Upper lobe of left lung (tissue), 6 donors: ENCODE data around the gene NHS. TPM values are rescaled to one million over a fixed set of nuclear protein-coding genes. Genes with fewer than 3 reads are reported as not detected.

ENCODE experiments used
- ATAC-seq, 2 donors: fragments of 200-7000 bp; cut with Tn5 transposase; one replicate each; pipeline ENCODE4 v1.9.1; 2022; ENCODE audit warnings: mild to moderate bottlenecking in 2 of 2, moderate library complexity in 2 of 2; ENCODE audit not compliant: low FRiP score in 2 of 2
- DNase-seq, 2 donors: peaks; one replicate each; pipeline ENCODE4 v3.0.0-alpha.2; 2019 to 2020
- H3K27ac ChIP-seq, 4 donors: fragments of 200-600 bp; sonication (generic); one replicate each; pipeline ENCODE4 v1.5.1; 2016 to 2019
- H3K27me3 ChIP-seq, 4 donors: fragments of 200-600 bp; sonication (generic); one replicate each; pipeline ENCODE4 v1.5.1; 2017 to 2019
- H3K36me3 ChIP-seq, 4 donors: fragments of 200-600 bp; sonication (generic); one replicate each; pipeline ENCODE4 v1.5.1; 2016 to 2019
- H3K4me1 ChIP-seq, 4 donors: fragments of 200-600 bp; sonication (generic); one replicate each; pipeline ENCODE4 v1.5.1; 2018 to 2019
- H3K4me3 ChIP-seq, 4 donors: fragments of 200-600 bp; sonication (generic); one replicate each; pipeline ENCODE4 v1.5.1; 2017 to 2019; ENCODE audit warnings: mild to moderate bottlenecking in 2 of 4, moderate library complexity in 1 of 4
- H3K9me3 ChIP-seq, 4 donors: fragments of 200-600 bp; sonication (generic); one replicate each; pipeline ENCODE4 v1.5.1; 2018 to 2019
- EP300 ChIP-seq, 4 donors: sonication (generic); formaldehyde crosslinking; IDR thresholded peaks; one replicate each; pipeline ENCODE4 v1.5.1; 2017; ENCODE audit warnings: antibody characterized with exemption in 4 of 4, control low read depth in 2 of 4
- POLR2A ChIP-seq, 4 donors: fragments of 450-650 bp; IDR thresholded peaks; one replicate each; pipeline ENCODE4 v1.5.1; 2016 to 2017; ENCODE audit warnings: antibody characterized with exemption in 4 of 4, mild to moderate bottlenecking in 2 of 4
- POLR2AphosphoS5 ChIP-seq, 2 donors: sonication (generic); formaldehyde crosslinking; IDR thresholded peaks; one replicate each; pipeline ENCODE4 v1.5.1; 2017; ENCODE audit warnings: antibody characterized with exemption in 2 of 2
- WGBS, 2 donors: methylation state at CpG; one replicate each; pipeline ENCODE4 v1.1.5; 2017 to 2018; 5-methylcytosine and 5-hydroxymethylcytosine counted together
- total RNA-seq, 6 donors: library from RNA; depleted of rRNA in 4 of 6; stranded (reverse); fragments of >200 nt in 4 of 6; gene quantifications; one replicate each; pipeline versions ENCODE4 v1.1.0 to v1.2.1, GENCODE V29; 2016 to 2021
- TF ChIP-seq, protein P1 (sequence below), 6 experiments: fragments of 450-650 bp in 4 of 6; fragments of 200-600 bp in 2 of 6; sonication (generic) in 2 of 6; IDR thresholded peaks; one replicate each; pipeline ENCODE4 v1.5.1; 2016 to 2019; ENCODE audit warnings: antibody characterized with exemption in 6 of 6
- donor health status: DM: no; HTN: no; CAD: no; lungs with moderate emphysema.
- donor health status: DM: no; HTN: yes; CAD: no; lungs with severe emphysema.

Gene NHS
- total RNA-seq, 6 donors from 2014 or later = 0.46 to 6.3 (median 2.4) TPM

DNA sequence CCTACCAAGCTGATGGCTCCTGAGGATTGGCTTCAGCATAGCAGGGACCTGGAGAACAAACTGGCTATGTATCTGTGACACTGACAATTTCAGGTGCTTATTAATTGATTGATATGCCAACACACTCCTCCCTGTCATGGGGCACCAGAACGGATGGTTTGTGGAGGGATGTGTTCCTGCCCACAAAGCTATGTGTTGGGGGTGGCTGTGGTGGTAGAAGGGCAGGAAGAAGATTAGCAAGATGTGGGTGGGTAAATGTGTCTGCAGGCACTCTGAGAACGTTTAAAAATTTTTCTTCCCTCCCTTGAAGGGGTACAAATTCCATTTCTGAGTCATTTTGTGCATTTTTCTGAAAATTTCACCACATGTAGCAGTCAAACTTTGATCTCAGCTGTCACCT, 307.3 kb downstream of the NHS start:
- H3K36me3 ChIP-seq = no peaks in the 10 kb centered on the region
- no peaks in the 10 kb centered on the region for H3K27me3 ChIP-seq
- H3K27ac ChIP-seq = no peak overlapping the region
- WGBS, 2 donors = 33 to 54% methylated on average over 2 of the region's 2 CpGs
- no peak overlapping the region for H3K4me3 ChIP-seq
- H3K9me3 ChIP-seq = no peaks in the 10 kb centered on the region
- no peak for DNase-seq
- TF ChIP-seq POLR2A (IDR thresholded peaks at IDR 0.05) = no peak
- TF ChIP-seq POLR2AphosphoS5 (IDR thresholded peaks at IDR 0.05) = no peak
- TF ChIP-seq, protein P1, sequence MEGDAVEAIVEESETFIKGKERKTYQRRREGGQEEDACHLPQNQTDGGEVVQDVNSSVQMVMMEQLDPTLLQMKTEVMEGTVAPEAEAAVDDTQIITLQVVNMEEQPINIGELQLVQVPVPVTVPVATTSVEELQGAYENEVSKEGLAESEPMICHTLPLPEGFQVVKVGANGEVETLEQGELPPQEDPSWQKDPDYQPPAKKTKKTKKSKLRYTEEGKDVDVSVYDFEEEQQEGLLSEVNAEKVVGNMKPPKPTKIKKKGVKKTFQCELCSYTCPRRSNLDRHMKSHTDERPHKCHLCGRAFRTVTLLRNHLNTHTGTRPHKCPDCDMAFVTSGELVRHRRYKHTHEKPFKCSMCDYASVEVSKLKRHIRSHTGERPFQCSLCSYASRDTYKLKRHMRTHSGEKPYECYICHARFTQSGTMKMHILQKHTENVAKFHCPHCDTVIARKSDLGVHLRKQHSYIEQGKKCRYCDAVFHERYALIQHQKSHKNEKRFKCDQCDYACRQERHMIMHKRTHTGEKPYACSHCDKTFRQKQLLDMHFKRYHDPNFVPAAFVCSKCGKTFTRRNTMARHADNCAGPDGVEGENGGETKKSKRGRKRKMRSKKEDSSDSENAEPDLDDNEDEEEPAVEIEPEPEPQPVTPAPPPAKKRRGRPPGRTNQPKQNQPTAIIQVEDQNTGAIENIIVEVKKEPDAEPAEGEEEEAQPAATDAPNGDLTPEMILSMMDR (IDR thresholded peaks at IDR 0.05) = no peak
- TF ChIP-seq EP300 (IDR thresholded peaks at IDR 0.05) = no peak
- ATAC-seq = no peak
- H3K4me1 ChIP-seq = peaks cover 0 to 5% (median 0%) of the 10 kb centered on the region in 4 donors

DNA sequence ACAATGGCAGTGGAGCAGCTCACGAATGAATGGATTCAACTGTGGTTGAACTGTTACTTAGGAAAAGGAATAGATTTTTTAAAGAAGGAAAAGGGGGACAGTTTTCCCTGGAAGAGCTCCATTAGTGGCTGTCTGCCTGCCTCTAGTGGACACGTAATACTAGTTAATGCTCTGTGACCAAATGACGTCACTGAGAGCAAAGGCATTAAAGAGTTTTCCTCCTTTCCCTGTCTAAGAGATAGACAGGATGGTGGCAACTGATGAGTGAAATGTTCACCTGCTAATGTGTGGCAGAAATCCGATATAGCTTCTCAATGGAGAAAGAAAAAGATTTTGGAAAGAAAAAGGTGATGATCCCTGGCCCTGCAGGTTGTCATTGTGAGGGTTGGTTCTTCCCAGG, 310.0 kb downstream of the NHS start:
- no peak overlapping the region for H3K4me3 ChIP-seq
- 76 to 96% methylated on average over 4 of the region's 4 CpGs for WGBS, 2 donors
- peaks cover 0 to 5% (median 0%) of the 10 kb centered on the region in 4 donors for H3K4me1 ChIP-seq
- TF ChIP-seq POLR2A (IDR thresholded peaks at IDR 0.05) = no peak
- H3K27me3 ChIP-seq = no peaks in the 10 kb centered on the region
- no peak for ATAC-seq
- H3K9me3 ChIP-seq = no peaks in the 10 kb centered on the region
- no peak for DNase-seq
- H3K36me3 ChIP-seq = no peaks in the 10 kb centered on the region
- no peak overlapping the region for H3K27ac ChIP-seq

DNA sequence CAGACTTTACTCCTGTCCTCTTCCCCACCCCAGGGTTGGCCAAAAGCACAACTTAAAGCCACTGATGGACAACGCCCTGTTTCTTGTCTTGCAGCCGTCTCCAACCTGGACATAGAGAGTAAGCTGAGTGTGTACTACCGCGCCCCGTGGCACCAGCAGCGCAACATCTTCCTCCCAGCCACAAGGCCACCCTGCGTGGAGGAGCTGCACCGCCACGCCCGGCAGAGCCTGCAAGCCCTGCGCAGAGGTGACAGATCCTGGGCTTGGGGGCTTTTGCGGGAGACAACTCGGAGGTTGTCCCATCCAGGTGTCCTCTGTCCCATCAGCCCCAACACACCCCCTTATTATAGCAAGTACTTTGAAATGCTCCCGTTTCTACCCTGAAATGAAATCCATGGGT, 312.6 kb downstream of the NHS start:
- Histone ChIP-seq H3K27me3 (no peaks in the 10 kb centered on the region), H3K36me3 (no peaks in the 10 kb centered on the region), H3K9me3 (no peaks in the 10 kb centered on the region), H3K27ac (no peak overlapping the region), H3K4me1 (no peaks in the 10 kb centered on the region), H3K4me3 (no peak overlapping the region)
- no peak for ATAC-seq
- 86 to 95% methylated on average over 11 to 14 of the region's 14 CpGs for WGBS, 2 donors
- peak in 1 of 2 donors; percentile 27 for DNase-seq
- TF ChIP-seq POLR2A (IDR thresholded peaks at IDR 0.05) (no peak), POLR2AphosphoS5 (IDR thresholded peaks at IDR 0.05) (no peak)

DNA sequence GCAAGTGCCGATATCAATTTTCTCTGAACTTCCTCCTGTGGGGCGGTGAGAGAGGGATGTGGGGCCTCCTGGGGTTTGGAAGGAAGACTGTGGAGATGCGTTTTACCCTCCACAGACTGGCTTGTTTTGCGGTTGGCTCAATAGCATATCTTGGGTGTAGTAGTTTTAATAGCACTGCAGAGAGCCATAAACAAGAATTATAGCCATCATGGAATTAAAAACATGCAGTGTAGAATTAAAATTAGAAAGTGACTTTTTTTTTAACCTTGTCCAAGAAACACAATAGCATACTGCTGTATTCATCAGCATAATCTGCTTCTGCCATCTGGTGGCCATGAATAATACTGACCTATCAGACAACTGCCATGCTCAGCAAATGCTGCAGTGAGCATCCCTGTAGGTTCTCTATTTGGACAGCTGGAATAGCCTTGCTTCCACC, 315.0 kb downstream of the NHS start:
- Histone ChIP-seq H3K4me3 (no peak overlapping the region), H3K36me3 (no peaks in the 10 kb centered on the region), H3K27me3 (no peaks in the 10 kb centered on the region), H3K27ac (no peak overlapping the region), H3K9me3 (no peaks in the 10 kb centered on the region), H3K4me1 (no peaks in the 10 kb centered on the region)
- 28 to 49% methylated on average over 4 of the region's 4 CpGs for WGBS, 2 donors
- DNase-seq = peak in 1 of 2 donors; percentile 33
- ATAC-seq = peak in 1 of 2 donors; percentile 81
- TF ChIP-seq EP300 (IDR thresholded peaks at IDR 0.05) = no peak
- TF ChIP-seq, protein P1 (IDR thresholded peaks at IDR 0.05) = peak; percentile 39 to 64 (median 53)

DNA sequence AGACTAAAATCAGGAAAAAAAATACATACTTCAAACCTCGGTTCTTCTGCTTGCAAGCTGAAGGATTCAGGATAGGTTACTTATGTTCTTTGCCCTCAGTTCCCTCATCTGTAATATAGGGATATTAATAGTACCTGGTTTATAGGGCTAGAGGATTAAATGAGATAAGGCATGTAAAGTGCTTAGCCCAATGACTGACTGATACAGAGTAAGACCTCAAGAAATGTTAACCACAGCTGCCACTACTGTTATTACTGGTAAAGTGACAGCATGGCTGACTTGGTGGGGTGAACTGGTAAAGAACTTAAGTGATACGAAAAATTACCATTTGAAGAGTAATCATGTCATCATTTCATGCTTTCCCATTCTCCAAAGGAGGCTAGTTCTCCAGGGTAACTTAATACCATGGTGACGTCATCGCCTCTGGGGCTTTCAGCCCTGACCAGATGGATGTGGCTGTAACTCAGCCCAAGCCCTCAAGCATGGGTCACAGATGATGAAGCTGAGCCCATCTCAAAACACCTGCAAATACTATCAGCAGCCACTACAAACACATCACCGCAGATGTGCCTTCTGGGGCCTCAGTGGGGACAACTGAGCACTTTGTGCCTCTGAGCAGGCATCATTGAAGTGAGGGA, 317.8 kb downstream of the NHS start:
- DNase-seq (no peak), ATAC-seq (no peak)
- Histone ChIP-seq H3K4me1 (no peaks in the 10 kb centered on the region), H3K36me3 (no peaks in the 10 kb centered on the region), H3K27me3 (no peaks in the 10 kb centered on the region), H3K27ac (no peak overlapping the region), H3K4me3 (no peak overlapping the region), H3K9me3 (no peaks in the 10 kb centered on the region)
- 71 to 97% methylated on average over 2 to 5 of the region's 5 CpGs for WGBS, 2 donors
- TF ChIP-seq POLR2A (IDR thresholded peaks at IDR 0.05) = no peak
- TF ChIP-seq POLR2AphosphoS5 (IDR thresholded peaks at IDR 0.05) = no peak
- TF ChIP-seq EP300 (IDR thresholded peaks at IDR 0.05) = no peak
- TF ChIP-seq, protein P1 (IDR thresholded peaks at IDR 0.05) = no peak

DNA sequence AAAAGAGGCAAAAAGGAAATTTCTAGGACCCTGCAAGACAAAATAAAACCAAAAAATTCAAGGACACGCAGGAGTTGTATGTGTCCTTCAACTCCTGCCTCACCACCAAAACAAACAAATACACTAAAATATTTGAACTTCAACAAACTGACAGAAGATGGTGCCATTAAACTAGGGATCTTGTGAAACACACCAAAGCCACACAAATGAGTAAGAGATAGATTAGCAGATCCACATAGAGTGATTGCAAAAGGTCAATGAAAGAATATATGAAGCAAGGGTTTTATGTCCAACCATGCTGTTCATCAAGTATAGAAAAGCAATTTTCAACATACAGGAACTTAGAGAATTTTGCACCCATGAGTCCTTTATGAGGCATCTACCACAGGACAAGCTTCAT, 322.2 kb downstream of the NHS start:
- ATAC-seq (no peak), DNase-seq (no peak)
- TF ChIP-seq EP300 (IDR thresholded peaks at IDR 0.05) = no peak
- no peak for TF ChIP-seq POLR2A (IDR thresholded peaks at IDR 0.05)
- TF ChIP-seq POLR2AphosphoS5 (IDR thresholded peaks at IDR 0.05) = no peak
- TF ChIP-seq, protein P1 (IDR thresholded peaks at IDR 0.05) = no peak
- WGBS, 2 donors = 57 to 67% methylated on average over 1 of the region's 1 CpG
- H3K4me1 ChIP-seq = no peaks in the 10 kb centered on the region
- H3K27me3 ChIP-seq = no peaks in the 10 kb centered on the region
- no peaks in the 10 kb centered on the region for H3K9me3 ChIP-seq
- no peak overlapping the region for H3K4me3 ChIP-seq
- no peaks in the 10 kb centered on the region for H3K36me3 ChIP-seq
- H3K27ac ChIP-seq = no peak overlapping the region
